Measurements from ENCODE around the gene EXOSC10.

DNA sequence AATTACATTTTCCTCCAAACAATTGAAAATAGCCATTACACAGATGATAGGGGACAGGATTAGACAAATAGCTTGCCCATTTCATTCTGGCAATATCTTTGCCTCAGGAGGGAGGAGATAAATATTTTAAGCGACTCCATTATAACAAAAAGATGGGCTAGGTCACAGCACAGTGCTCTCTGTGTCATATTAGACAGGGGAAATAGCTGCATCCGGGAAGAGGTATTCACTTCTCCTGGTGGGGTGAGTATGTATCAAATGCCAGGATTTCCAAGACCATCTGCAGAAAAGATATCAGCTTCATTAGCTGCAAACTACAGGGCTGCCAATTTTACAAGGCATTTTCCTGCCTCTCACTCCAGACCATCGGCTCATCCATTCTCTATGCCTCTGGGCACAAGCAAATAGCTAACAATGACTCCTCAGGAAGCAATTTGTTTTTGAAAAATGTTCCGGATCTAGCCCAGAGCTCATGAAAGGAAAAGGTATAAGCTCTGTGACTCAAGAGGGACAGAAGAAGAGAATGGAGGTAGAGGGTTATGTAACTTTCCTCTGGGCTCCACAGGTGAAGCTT, 47.6 kb upstream of the EXOSC10 start:
- TF ChIP-seq, protein P1, sequence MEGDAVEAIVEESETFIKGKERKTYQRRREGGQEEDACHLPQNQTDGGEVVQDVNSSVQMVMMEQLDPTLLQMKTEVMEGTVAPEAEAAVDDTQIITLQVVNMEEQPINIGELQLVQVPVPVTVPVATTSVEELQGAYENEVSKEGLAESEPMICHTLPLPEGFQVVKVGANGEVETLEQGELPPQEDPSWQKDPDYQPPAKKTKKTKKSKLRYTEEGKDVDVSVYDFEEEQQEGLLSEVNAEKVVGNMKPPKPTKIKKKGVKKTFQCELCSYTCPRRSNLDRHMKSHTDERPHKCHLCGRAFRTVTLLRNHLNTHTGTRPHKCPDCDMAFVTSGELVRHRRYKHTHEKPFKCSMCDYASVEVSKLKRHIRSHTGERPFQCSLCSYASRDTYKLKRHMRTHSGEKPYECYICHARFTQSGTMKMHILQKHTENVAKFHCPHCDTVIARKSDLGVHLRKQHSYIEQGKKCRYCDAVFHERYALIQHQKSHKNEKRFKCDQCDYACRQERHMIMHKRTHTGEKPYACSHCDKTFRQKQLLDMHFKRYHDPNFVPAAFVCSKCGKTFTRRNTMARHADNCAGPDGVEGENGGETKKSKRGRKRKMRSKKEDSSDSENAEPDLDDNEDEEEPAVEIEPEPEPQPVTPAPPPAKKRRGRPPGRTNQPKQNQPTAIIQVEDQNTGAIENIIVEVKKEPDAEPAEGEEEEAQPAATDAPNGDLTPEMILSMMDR (IDR thresholded peaks at IDR 0.05; ENCODE audit: poor library complexity, severe bottlenecking) = no peak
- TF ChIP-seq, protein P2, sequence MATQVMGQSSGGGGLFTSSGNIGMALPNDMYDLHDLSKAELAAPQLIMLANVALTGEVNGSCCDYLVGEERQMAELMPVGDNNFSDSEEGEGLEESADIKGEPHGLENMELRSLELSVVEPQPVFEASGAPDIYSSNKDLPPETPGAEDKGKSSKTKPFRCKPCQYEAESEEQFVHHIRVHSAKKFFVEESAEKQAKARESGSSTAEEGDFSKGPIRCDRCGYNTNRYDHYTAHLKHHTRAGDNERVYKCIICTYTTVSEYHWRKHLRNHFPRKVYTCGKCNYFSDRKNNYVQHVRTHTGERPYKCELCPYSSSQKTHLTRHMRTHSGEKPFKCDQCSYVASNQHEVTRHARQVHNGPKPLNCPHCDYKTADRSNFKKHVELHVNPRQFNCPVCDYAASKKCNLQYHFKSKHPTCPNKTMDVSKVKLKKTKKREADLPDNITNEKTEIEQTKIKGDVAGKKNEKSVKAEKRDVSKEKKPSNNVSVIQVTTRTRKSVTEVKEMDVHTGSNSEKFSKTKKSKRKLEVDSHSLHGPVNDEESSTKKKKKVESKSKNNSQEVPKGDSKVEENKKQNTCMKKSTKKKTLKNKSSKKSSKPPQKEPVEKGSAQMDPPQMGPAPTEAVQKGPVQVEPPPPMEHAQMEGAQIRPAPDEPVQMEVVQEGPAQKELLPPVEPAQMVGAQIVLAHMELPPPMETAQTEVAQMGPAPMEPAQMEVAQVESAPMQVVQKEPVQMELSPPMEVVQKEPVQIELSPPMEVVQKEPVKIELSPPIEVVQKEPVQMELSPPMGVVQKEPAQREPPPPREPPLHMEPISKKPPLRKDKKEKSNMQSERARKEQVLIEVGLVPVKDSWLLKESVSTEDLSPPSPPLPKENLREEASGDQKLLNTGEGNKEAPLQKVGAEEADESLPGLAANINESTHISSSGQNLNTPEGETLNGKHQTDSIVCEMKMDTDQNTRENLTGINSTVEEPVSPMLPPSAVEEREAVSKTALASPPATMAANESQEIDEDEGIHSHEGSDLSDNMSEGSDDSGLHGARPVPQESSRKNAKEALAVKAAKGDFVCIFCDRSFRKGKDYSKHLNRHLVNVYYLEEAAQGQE (IDR thresholded peaks at IDR 0.05; ENCODE audit: borderline replicate concordance) = no peak
- TF ChIP-seq POLR2AphosphoS5 (IDR thresholded peaks at IDR 0.05) = no peak
- TF ChIP-seq EP300 (conservative IDR thresholded peaks at IDR 0.05; ENCODE audit: poor library complexity, severe bottlenecking) = no peak
- TF ChIP-seq SMC3 (conservative IDR thresholded peaks at IDR 0.05; ENCODE audit: poor library complexity) = no peak
- TF ChIP-seq EZH2 (IDR thresholded peaks at IDR 0.05; ENCODE audit: borderline replicate concordance, insufficient read depth, low read length, poor library complexity, severe bottlenecking) = no peak
